Endodermal cell (in vitro differentiated cells): ENCODE measurements around the gene BANF1. TPM values are rescaled to one million over a fixed set of nuclear protein-coding genes. Genes with fewer than 3 reads are reported as not detected.

Source experiments
- DNase-seq: peaks from one replicate; pipeline ENCODE4 v3.0.0-alpha.2; 2017
- H3K27ac ChIP-seq: 2 replicates; pipeline ENCODE4 v1.5.1; 2013; ENCODE audit warnings: mild to moderate bottlenecking, low read depth, low read length, moderate library complexity
- H3K27me3 ChIP-seq: 2 replicates; pipeline ENCODE4 v1.6.1; 2013; ENCODE audit warnings: mild to moderate bottlenecking, low read length, moderate library complexity; ENCODE audit not compliant: insufficient read depth, control insufficient read depth, poor library complexity, severe bottlenecking
- H3K36me3 ChIP-seq: 2 replicates; pipeline ENCODE4 v1.7.0; 2013; ENCODE audit warnings: mild to moderate bottlenecking, low read length, moderate library complexity; ENCODE audit not compliant: control insufficient read depth, insufficient read depth
- H3K4me1 ChIP-seq: one replicate; pipeline ENCODE4 v1.7.0; 2013; ENCODE audit warnings: low read length; ENCODE audit not compliant: control insufficient read depth, insufficient read depth
- H3K4me3 ChIP-seq: 2 replicates; pipeline ENCODE4 v1.5.1; 2013; ENCODE audit warnings: mild to moderate bottlenecking, low read length, moderate library complexity
- H3K9ac ChIP-seq: 2 replicates; pipeline ENCODE4 v1.6.1; 2013; ENCODE audit warnings: mild to moderate bottlenecking, low read length, moderate library complexity; ENCODE audit not compliant: poor library complexity, severe bottlenecking; ENCODE audit errors: extremely low read depth
- H3K9me3 ChIP-seq: 2 replicates; pipeline ENCODE4 v1.6.1; 2013; ENCODE audit warnings: mild to moderate bottlenecking, low read length, moderate library complexity; ENCODE audit not compliant: control insufficient read depth
- H3K27ac Mint-ChIP-seq: 2 replicates; pipeline ENCODE4 v1.8.0; 2020; ENCODE audit warnings: mixed read lengths
- H3K27me3 Mint-ChIP-seq: 2 replicates; pipeline ENCODE4 v1.8.0; 2021; ENCODE audit warnings: mild to moderate bottlenecking, mixed read lengths; ENCODE audit not compliant: insufficient read depth
- H3K36me3 Mint-ChIP-seq: 2 replicates; pipeline ENCODE4 v1.8.0; 2020; ENCODE audit warnings: low read depth, mixed read lengths
- H3K4me1 Mint-ChIP-seq: 2 replicates; pipeline ENCODE4 v1.8.0; 2020; ENCODE audit warnings: mixed read lengths
- H3K4me3 Mint-ChIP-seq: 2 replicates; pipeline ENCODE4 v1.8.0; 2020; ENCODE audit warnings: mild to moderate bottlenecking, moderate library complexity, mixed read lengths
- H3K9me3 Mint-ChIP-seq: 2 replicates; pipeline ENCODE4 v1.8.0; 2020; ENCODE audit warnings: mild to moderate bottlenecking, mixed read lengths
- WGBS, 2 experiments: methylation state at CpG; one replicate each; pipeline versions ENCODE4 v1.1.5 to v1.1.7; 2013; ENCODE audit warnings: missing lambda C conversion rate in 2 of 2, mixed read lengths in 1 of 2; ENCODE audit not compliant: insufficient coverage in 1 of 2, insufficient read length in 1 of 2; 5-methylcytosine and 5-hydroxymethylcytosine counted together
- total RNA-seq, 2 donors: library from RNA; stranded (reverse); fragmentation: NEBNext Ultra II Directional in 1 of 2; extraction: Animal tissue kit (Norgen Biotek cat#: 25700) in 1 of 2; gene quantifications; 2 replicates in 1 of 2; 3 replicates in 1 of 2; pipeline ENCODE4 v1.2.1, GENCODE V29; 2021
- TF ChIP-seq, protein P1 (sequence below): fragments of 200-600 bp; sonication (generic); conservative IDR thresholded peaks from 2 replicates; pipeline ENCODE4 v1.5.0; 2021; ENCODE audit warnings: antibody characterized with exemption, mild to moderate bottlenecking

Gene BANF1
- total RNA-seq, 2 donors from 2014 or later = 348 to 409 TPM

DNA sequence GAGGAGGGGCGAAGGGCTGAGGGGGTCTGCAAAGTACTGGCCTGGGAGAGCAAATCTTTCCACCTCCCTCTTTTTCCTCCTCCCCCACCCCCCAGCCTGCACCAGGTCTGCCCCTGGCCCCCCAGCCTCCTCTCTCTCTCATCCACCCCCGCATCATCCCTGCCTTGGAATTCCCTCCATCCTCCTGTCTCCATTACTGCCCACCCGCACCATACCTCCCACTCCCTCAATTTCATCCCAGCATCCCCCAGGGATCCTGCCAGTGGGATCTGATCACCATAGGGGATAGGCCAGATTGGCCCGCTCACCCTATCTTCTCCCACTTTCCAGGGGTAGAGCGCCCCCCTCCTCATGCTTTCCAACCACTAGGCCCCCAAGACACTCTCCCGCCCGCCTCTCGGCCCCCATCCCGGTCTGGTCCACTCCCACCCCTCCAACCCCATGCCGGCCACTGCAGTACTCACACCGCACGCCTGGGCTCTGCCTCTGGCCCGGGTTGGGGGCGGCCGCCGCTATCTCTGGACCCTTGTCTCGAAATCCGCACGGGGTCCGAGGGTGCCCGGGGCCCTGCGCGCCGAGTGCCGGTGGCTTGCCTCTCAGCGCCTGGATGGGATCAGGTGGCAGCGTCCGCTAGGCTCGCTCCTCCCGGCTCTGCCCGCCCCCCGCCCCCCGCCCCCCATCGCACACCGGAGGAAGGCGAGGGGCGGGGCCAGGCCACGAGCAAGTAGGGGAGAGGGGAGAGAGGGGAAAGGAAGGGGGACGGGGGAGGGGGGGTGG lies 46.4 kb downstream of the BANF1 start, which contains the start of gene GAL3ST3:
GAL3ST3 (minus strand) TSS at position 615 of the 777 bp plus-strand sequence. CDS start 3,746 bp downstream, outside the sequence.
- Mint-ChIP-seq H3K4me3 (peak within 1 kb of the TSS; percentile 63), H3K27me3 (peaks cover 4% of the 10 kb centered on the region), H3K36me3 (peaks cover 12% of the 10 kb centered on the region), H3K4me1 (peaks cover 32% of the 10 kb centered on the region), H3K9me3 (no peaks in the 10 kb centered on the region), H3K27ac (no peak within 1 kb of the TSS)
- peak; percentile 87 for DNase-seq
- peak within 1 kb of the TSS; percentile 20 for H3K9ac ChIP-seq
- 2 to 8% methylated on average over 7 to 30 of the region's 39 CpGs for WGBS, 2 experiments
- H3K36me3 ChIP-seq = peaks cover 5% of the 10 kb centered on the region
- H3K4me1 ChIP-seq = peaks cover 10% of the 10 kb centered on the region
- TF ChIP-seq, protein P1, sequence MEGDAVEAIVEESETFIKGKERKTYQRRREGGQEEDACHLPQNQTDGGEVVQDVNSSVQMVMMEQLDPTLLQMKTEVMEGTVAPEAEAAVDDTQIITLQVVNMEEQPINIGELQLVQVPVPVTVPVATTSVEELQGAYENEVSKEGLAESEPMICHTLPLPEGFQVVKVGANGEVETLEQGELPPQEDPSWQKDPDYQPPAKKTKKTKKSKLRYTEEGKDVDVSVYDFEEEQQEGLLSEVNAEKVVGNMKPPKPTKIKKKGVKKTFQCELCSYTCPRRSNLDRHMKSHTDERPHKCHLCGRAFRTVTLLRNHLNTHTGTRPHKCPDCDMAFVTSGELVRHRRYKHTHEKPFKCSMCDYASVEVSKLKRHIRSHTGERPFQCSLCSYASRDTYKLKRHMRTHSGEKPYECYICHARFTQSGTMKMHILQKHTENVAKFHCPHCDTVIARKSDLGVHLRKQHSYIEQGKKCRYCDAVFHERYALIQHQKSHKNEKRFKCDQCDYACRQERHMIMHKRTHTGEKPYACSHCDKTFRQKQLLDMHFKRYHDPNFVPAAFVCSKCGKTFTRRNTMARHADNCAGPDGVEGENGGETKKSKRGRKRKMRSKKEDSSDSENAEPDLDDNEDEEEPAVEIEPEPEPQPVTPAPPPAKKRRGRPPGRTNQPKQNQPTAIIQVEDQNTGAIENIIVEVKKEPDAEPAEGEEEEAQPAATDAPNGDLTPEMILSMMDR = peak; percentile 16
- no peaks in the 10 kb centered on the region for H3K27me3 ChIP-seq
- peak within 1 kb of the TSS; percentile 71 for H3K4me3 ChIP-seq
- H3K9me3 ChIP-seq = no peaks in the 10 kb centered on the region
- H3K27ac ChIP-seq = no peak within 1 kb of the TSS

DNA sequence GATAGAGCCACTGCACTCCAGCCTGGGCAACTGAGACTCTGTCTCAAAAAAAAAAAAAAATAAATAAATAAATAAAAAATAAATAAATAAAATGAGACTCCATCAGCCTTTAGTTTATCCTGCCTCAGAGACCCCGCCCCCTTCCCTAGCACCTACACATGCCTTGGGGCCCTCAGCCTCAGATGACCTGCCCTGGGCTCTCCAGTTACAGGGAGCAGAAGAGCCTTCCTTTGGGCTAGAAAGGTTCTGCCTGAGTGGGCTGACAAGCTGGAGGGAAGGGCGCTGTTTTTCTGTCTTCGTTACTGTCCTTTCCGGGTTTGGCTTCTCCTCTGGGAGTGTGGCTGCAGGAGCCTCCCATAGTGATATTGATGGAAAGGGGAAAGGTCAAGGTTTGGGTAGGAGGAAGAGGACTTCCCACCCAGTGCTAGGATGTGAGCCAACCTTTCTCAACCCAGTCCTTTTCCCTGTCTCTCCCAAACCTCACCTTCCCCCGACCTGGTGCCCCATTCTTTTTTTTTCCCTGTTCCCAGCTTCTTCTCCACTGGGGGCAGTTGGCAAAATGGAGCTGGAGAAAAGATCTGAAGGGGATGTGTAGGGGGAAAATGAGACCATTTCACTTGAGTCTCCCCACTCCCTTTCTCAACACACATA lies 48.4 kb downstream of the BANF1 start:
- H3K9ac ChIP-seq = no peak overlapping the region
- DNase-seq = peak; percentile 63
- H3K27ac Mint-ChIP-seq = peak overlapping the region; percentile 90
- H3K36me3 ChIP-seq = peaks cover 23% of the 10 kb centered on the region
- TF ChIP-seq, protein P1 = peak; percentile 23
- peak overlapping the region; percentile 99 for H3K4me3 Mint-ChIP-seq
- H3K27ac ChIP-seq = peak overlapping the region; percentile 91
- H3K27me3 Mint-ChIP-seq = peaks cover 4% of the 10 kb centered on the region
- no peaks in the 10 kb centered on the region for H3K9me3 ChIP-seq
- H3K27me3 ChIP-seq = no peaks in the 10 kb centered on the region
- 88% methylated on average over 2 to 5 of the region's 5 CpGs for WGBS, 2 experiments
- H3K4me1 Mint-ChIP-seq = peaks cover 23% of the 10 kb centered on the region
- peak overlapping the region; percentile 79 for H3K4me3 ChIP-seq
- H3K4me1 ChIP-seq = peaks cover 7% of the 10 kb centered on the region
- peaks cover 17% of the 10 kb centered on the region for H3K36me3 Mint-ChIP-seq
- H3K9me3 Mint-ChIP-seq = no peaks in the 10 kb centered on the region

DNA sequence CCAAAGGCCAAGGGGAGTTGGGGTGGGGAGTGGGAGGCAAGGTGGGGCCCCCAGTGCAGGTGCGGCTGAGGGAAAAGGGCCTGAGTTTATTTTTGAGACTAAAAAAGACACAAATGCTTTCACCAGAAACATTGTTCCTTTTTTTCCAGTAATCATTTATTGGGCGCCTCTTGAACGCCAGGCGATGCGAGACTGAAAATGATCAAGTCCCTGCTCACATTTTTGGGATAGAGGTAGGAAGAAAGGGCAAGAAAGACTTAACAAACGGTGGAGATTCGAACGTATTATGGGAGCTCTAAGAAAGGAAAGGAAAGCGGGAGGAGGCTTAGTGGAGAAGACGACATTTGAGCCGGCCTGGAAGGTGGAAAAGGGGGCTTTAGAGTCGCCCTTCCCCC lies 49.1 kb downstream of the BANF1 start:
- TF ChIP-seq, protein P1 = no peak
- peaks cover 22% of the 10 kb centered on the region for H3K36me3 Mint-ChIP-seq
- no peaks in the 10 kb centered on the region for H3K9me3 Mint-ChIP-seq
- Histone ChIP-seq H3K27me3 (no peaks in the 10 kb centered on the region), H3K4me3 (peak overlapping the region; percentile 79), H3K27ac (peak overlapping the region; percentile 91), H3K4me1 (peaks cover 6% of the 10 kb centered on the region), H3K9ac (peak overlapping the region; percentile 60), H3K9me3 (no peaks in the 10 kb centered on the region), H3K36me3 (peaks cover 28% of the 10 kb centered on the region)
- DNase-seq = no peak
- peak overlapping the region; percentile 90 for H3K27ac Mint-ChIP-seq
- peaks cover 22% of the 10 kb centered on the region for H3K4me1 Mint-ChIP-seq
- 30 to 31% methylated on average over 9 to 12 of the region's 12 CpGs for WGBS, 2 experiments
- peak overlapping the region; percentile 99 for H3K4me3 Mint-ChIP-seq
- peaks cover 4% of the 10 kb centered on the region for H3K27me3 Mint-ChIP-seq
